Measurements from ENCODE around the gene ZNF786.
"Not testable (repeated sequence)": the region's sequence is repeated elsewhere in the genome, so short reads cannot be mapped to it uniquely, and the experiment has no call there.

The ZNF786 gene

DNA sequence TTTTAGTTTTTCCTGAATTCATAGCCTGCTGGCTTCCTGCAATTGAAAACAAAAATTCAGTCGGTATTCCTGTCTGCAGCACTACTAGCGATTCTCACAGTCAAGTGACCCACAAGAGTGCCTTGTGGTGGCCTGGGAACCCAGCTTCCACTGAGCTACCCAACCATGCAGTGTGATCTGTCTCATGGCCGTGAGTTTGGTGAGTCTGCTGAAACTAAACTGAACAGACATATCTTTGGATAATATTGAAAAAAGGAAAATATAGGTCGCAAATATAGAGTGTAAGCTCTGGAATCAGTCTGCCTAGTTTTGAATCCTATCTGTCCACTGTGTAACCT, 18.1 kb downstream of the ZNF786 start:
- POLR2A ChIA-PET: no interaction called here
- TF ChIP-seq, protein P1, sequence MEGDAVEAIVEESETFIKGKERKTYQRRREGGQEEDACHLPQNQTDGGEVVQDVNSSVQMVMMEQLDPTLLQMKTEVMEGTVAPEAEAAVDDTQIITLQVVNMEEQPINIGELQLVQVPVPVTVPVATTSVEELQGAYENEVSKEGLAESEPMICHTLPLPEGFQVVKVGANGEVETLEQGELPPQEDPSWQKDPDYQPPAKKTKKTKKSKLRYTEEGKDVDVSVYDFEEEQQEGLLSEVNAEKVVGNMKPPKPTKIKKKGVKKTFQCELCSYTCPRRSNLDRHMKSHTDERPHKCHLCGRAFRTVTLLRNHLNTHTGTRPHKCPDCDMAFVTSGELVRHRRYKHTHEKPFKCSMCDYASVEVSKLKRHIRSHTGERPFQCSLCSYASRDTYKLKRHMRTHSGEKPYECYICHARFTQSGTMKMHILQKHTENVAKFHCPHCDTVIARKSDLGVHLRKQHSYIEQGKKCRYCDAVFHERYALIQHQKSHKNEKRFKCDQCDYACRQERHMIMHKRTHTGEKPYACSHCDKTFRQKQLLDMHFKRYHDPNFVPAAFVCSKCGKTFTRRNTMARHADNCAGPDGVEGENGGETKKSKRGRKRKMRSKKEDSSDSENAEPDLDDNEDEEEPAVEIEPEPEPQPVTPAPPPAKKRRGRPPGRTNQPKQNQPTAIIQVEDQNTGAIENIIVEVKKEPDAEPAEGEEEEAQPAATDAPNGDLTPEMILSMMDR (IDR thresholded peaks at IDR 0.05; ENCODE audit: control extremely low read depth, extremely low read depth, low read depth, missing control alignments): no peak
- CTCF ChIA-PET: interaction anchor here (1.1 to 1.9 kb wide), 4 partner anchors 8 to 190 kb away, joined by 3 to 6 read pairs (median 3); partner anchors contain the start of gene ZNF783
- no peak for DNase-seq (ENCODE audit: extremely low spot score)

- ChIA-PET POLR2A (no interaction called here), CTCF (interaction anchor here (1.1 to 1.9 kb wide), 4 partner anchors 7 to 190 kb away, joined by 3 to 6 read pairs (median 3); partner anchors contain the start of gene ZNF783)
- TF ChIP-seq, protein P1 (IDR thresholded peaks at IDR 0.05; ENCODE audit: control extremely low read depth, extremely low read depth, low read depth, missing control alignments): no peak
- peak; percentile 54 for DNase-seq (ENCODE audit: extremely low spot score)
Observed at GRCh38 chr7:149071641-149072437, 18.7 kb downstream of the ZNF786 start.

DNA sequence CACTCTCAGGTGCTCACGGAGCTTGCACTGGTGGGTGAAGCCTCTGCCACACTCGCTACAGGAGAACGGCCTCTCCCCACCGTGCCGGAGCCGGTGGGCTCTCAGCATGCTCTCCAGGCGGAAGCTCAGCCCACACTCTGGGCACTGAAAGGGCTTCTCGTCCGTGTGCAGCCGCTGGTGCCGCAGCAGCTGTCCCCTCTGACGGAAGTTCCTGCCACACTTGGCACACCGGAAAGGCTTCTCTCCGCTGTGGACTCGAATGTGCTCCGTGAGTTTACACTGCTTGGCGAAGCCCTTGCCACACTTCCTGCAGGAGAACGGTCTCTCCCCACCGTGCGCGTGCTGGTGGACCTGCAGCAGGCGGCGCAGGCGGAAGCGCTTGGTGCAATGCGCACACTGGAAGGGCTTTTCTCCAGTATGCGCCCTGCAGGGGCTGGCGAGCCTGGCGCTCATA, 19.3 kb downstream of the ZNF786 start:
- POLR2A ChIA-PET: no interaction called here
- CTCF ChIA-PET: interaction anchor here (0.8 kb wide), 1 partner anchor 13 kb away, joined by 3 read pairs; no protein-coding TSS in a partner anchor
- TF ChIP-seq, protein P1 (IDR thresholded peaks at IDR 0.05; ENCODE audit: control extremely low read depth, extremely low read depth, low read depth, missing control alignments): no peak
- no peak for DNase-seq (ENCODE audit: extremely low spot score)

GRCh38 chr7:149070372-149071125, 20.0 kb downstream of the ZNF786 start:
- TF ChIP-seq, protein P1 (IDR thresholded peaks at IDR 0.05; ENCODE audit: control extremely low read depth, extremely low read depth, low read depth, missing control alignments): no peak
- ChIA-PET POLR2A (interaction anchor here (0.5 kb wide), 1 partner anchor 57 kb away, joined by 3 read pairs; no protein-coding TSS in a partner anchor), CTCF (interaction anchor here (0.8 to 1.5 kb wide), 2 partner anchors 12 to 65 kb away, joined by 3 read pairs; no protein-coding TSS in a partner anchor)
- DNase-seq (ENCODE audit: extremely low spot score): no peak

DNA sequence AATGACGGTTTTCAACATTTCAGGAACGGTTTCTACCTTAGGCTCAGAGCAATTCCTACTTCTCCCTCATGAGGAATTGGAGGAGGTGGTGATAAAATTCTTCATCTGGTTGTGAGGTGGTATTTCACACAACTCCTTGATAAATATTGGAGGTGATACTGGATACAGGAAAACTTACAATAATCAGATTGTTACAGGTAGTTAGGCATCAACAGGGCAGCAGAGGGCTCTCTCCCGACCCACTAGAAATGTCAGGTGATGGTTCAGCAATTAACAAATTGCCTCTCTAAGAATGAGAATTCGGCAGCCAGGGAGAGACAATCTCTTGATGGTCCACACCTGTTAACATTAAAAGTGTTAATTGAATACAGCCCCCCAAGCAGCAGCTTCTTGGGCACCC, 22.6 kb downstream of the ZNF786 start:
- POLR2A ChIA-PET: no interaction called here
- DNase-seq (ENCODE audit: extremely low spot score): no peak
- CTCF ChIA-PET: interaction anchor here (5.1 kb wide), 1 partner anchor 62 kb away, joined by 59 read pairs; no protein-coding TSS in a partner anchor
- TF ChIP-seq, protein P1 (IDR thresholded peaks at IDR 0.05; ENCODE audit: control extremely low read depth, extremely low read depth, low read depth, missing control alignments): peak; percentile 33

DNA sequence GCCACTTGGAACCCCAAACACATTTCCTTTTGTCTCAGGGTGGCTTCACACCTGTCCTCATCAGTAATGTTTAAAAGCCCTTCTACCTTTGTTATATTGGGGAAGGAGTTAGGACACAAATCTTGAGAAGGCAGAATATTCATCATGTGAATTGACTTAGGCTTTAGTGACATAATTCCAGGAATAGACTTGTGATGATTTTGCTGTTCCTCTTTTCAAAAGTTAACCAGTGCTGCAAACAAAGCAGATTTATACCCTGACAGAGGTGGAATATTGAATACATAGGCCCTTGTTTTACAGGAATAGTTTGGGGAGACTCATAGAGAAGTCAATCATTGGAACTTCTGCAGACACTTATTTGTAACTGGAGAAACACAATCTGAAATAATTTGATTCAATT, 27.0 kb downstream of the ZNF786 start:
- no peak for DNase-seq (ENCODE audit: extremely low spot score)
- CTCF ChIA-PET: no interaction called here
- TF ChIP-seq, protein P1 (IDR thresholded peaks at IDR 0.05; ENCODE audit: control extremely low read depth, extremely low read depth, low read depth, missing control alignments): no peak
- POLR2A ChIA-PET: no interaction called here

GRCh38 chr7:149062217-149062899, 28.2 kb downstream of the ZNF786 start:
- POLR2A ChIA-PET; DNase-seq (ENCODE audit: extremely low spot score): not testable (repeated sequence)
- CTCF ChIA-PET: interaction anchor here (0.9 to 2.8 kb wide), 3 partner anchors 16 to 56 kb away, joined by 3 to 16 read pairs (median 3); no protein-coding TSS in a partner anchor
